MM.1S (cell line): ENCODE measurements around the gene LARGE1.

ENCODE experiments used
- EZH2 ChIP-seq: fragments of 300-600 bp; sonication (generic); optimal IDR thresholded peaks from 2 replicates; pipeline ENCODE3; 2017; ENCODE audit warnings: low read depth, mild to moderate bottlenecking, antibody characterized with exemption, low read length, mixed read lengths
- EZH2phosphoT487 ChIP-seq: fragments of 300-600 bp; sonication (generic); IDR thresholded peaks from 2 replicates; pipeline ENCODE4 v1.6.1; 2018; ENCODE audit warnings: antibody characterized with exemption, low read length
- TF ChIP-seq, protein P1 (sequence below): fragments of 300-600 bp; sonication (generic); IDR thresholded peaks from 2 replicates; pipeline ENCODE4 v1.5.1; 2016; ENCODE audit warnings: antibody characterized with exemption, low read length, mixed read lengths

DNA sequence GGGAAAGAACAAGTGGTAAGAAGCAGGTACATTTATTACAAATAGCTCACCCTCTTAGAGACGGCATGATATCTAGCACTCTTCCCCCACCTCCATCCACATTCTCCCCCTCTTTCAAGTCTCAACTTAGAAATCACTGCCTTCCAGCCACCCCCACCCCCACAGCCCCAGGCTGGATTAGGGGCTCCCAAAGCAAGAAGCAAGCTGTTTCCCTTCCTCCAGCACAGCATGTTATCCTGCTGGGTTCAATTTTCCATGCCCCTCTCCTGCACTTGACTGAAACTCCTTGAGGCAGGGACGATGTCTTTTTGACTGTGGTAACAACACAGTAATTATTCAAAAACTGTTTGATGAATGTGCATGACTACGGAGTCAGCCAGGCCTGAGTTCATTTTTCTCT, 350.7 kb downstream of the LARGE1 start:
- TF ChIP-seq, protein P1, sequence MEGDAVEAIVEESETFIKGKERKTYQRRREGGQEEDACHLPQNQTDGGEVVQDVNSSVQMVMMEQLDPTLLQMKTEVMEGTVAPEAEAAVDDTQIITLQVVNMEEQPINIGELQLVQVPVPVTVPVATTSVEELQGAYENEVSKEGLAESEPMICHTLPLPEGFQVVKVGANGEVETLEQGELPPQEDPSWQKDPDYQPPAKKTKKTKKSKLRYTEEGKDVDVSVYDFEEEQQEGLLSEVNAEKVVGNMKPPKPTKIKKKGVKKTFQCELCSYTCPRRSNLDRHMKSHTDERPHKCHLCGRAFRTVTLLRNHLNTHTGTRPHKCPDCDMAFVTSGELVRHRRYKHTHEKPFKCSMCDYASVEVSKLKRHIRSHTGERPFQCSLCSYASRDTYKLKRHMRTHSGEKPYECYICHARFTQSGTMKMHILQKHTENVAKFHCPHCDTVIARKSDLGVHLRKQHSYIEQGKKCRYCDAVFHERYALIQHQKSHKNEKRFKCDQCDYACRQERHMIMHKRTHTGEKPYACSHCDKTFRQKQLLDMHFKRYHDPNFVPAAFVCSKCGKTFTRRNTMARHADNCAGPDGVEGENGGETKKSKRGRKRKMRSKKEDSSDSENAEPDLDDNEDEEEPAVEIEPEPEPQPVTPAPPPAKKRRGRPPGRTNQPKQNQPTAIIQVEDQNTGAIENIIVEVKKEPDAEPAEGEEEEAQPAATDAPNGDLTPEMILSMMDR = no peak
- TF ChIP-seq EZH2 = no peak
- no peak for TF ChIP-seq EZH2phosphoT487
